ENCODE measurements around the gene TTC1.

TTC1 gene

DNA sequence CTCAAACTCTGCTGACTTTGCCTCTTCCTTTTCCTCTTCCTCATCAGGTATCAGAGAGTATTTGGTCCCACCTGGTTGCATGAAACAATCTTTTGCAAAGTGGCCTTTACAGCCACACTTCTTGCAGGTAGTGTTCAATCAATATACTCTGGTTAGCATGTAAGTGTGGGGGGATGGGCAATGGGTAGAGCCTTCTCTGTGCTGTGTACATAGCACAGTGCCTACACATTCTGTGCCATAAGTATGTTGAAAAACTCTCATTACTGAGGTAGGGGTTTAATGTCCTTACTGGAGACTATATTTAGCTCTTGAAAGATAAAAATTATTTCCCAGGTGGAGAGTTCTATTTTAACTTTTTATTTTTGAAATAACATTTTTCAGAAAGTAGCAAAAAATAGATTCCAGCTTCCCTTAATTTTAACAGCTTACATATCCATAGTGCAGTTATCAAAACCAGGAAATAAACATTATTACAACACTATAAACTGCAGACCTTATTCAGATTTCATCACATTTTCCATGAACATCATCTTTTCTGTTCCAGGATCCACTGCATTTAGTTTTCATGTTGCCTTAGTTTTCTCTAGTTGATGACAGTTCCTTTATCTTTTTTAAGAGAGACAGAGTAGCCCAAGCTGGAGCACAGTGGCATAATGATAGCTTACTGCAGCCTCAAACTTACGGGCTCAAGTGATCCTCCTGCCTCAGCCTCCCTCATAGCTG lies 15.1 kb downstream of the TTC1 start:
- no peak for TF ChIP-seq FOXP2 (optimal IDR thresholded peaks at IDR 0.05; ENCODE audit: borderline replicate concordance, extremely low read depth, extremely low read length, insufficient read depth)
- TF ChIP-seq, protein P1, sequence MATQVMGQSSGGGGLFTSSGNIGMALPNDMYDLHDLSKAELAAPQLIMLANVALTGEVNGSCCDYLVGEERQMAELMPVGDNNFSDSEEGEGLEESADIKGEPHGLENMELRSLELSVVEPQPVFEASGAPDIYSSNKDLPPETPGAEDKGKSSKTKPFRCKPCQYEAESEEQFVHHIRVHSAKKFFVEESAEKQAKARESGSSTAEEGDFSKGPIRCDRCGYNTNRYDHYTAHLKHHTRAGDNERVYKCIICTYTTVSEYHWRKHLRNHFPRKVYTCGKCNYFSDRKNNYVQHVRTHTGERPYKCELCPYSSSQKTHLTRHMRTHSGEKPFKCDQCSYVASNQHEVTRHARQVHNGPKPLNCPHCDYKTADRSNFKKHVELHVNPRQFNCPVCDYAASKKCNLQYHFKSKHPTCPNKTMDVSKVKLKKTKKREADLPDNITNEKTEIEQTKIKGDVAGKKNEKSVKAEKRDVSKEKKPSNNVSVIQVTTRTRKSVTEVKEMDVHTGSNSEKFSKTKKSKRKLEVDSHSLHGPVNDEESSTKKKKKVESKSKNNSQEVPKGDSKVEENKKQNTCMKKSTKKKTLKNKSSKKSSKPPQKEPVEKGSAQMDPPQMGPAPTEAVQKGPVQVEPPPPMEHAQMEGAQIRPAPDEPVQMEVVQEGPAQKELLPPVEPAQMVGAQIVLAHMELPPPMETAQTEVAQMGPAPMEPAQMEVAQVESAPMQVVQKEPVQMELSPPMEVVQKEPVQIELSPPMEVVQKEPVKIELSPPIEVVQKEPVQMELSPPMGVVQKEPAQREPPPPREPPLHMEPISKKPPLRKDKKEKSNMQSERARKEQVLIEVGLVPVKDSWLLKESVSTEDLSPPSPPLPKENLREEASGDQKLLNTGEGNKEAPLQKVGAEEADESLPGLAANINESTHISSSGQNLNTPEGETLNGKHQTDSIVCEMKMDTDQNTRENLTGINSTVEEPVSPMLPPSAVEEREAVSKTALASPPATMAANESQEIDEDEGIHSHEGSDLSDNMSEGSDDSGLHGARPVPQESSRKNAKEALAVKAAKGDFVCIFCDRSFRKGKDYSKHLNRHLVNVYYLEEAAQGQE (IDR thresholded peaks at IDR 0.05; ENCODE audit: insufficient read depth in 1 of 2, low read depth in 2 of 2, low read length in 2 of 2): no peak
- TF ChIP-seq POLR2AphosphoS5 (IDR thresholded peaks at IDR 0.05; ENCODE audit: low read depth, low read length): no peak
- TF ChIP-seq TAF1 (IDR thresholded peaks at IDR 0.05; ENCODE audit: borderline replicate concordance, insufficient read depth, low read length): no peak
- no peak for TF ChIP-seq SIN3A (IDR thresholded peaks at IDR 0.05; ENCODE audit: borderline replicate concordance, insufficient read depth, low read length)

DNA sequence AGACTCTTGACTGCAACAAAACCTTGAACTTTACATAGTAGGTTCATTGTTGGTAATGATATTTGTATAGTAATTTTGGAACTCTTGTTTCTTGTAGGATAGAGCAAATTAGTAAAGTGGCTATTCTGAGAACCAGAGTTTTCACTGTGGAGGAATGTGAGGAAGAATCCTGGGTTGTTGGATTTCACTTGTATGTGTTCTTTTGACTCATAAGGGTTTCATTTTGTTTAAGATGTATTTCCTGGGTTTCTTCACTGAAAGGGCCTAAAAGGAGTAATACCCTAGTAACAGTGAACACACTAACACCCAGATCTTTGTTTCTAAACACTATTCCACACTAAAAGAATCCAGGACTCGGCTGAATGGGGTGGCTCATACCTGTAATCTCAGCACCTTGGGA lies 20.1 kb downstream of the TTC1 start:
- no peak for TF ChIP-seq SIN3A (IDR thresholded peaks at IDR 0.05; ENCODE audit: borderline replicate concordance, insufficient read depth, low read length)
- TF ChIP-seq POLR2AphosphoS5 (IDR thresholded peaks at IDR 0.05; ENCODE audit: low read depth, low read length): no peak
- TF ChIP-seq TAF1 (IDR thresholded peaks at IDR 0.05; ENCODE audit: borderline replicate concordance, insufficient read depth, low read length): no peak
- TF ChIP-seq FOXP2 (optimal IDR thresholded peaks at IDR 0.05; ENCODE audit: borderline replicate concordance, extremely low read depth, extremely low read length, insufficient read depth): no peak
- TF ChIP-seq, protein P1 (IDR thresholded peaks at IDR 0.05; ENCODE audit: insufficient read depth in 1 of 2, low read depth in 2 of 2, low read length in 2 of 2): no peak

DNA sequence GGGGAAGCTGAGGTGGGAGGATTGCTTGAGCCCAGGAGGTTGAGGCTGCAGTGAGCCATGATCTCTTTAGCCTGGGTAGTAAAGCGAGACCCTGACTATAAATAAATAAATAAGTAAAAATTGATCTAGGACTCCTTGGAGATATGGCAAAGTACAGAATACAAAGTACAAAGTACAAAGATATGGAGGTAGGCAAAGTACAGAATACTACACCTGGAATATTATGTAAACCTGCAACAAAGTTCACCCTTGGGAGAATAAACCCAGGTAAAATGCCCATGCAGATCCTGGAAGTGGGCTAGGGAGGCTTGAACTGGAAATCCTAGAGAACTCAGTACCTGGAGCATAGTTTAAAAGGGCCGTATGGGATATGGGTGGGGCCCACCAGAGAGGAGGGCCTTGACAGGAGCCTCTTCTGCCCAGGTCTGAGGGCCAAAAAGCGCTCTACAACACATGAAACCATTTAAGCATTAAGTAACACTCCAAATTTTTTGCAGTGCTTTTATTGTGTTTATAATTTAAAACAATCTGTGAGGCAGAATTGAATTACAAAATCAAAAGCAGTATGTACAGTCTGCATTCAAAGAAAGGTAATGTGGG lies 20.7 kb downstream of the TTC1 start:
- TF ChIP-seq POLR2AphosphoS5 (IDR thresholded peaks at IDR 0.05; ENCODE audit: low read depth, low read length): no peak
- TF ChIP-seq, protein P1 (IDR thresholded peaks at IDR 0.05; ENCODE audit: insufficient read depth in 1 of 2, low read depth in 2 of 2, low read length in 2 of 2): no peak
- no peak for TF ChIP-seq TAF1 (IDR thresholded peaks at IDR 0.05; ENCODE audit: borderline replicate concordance, insufficient read depth, low read length)
- no peak for TF ChIP-seq SIN3A (IDR thresholded peaks at IDR 0.05; ENCODE audit: borderline replicate concordance, insufficient read depth, low read length)
- no peak for TF ChIP-seq FOXP2 (optimal IDR thresholded peaks at IDR 0.05; ENCODE audit: borderline replicate concordance, extremely low read depth, extremely low read length, insufficient read depth)

DNA sequence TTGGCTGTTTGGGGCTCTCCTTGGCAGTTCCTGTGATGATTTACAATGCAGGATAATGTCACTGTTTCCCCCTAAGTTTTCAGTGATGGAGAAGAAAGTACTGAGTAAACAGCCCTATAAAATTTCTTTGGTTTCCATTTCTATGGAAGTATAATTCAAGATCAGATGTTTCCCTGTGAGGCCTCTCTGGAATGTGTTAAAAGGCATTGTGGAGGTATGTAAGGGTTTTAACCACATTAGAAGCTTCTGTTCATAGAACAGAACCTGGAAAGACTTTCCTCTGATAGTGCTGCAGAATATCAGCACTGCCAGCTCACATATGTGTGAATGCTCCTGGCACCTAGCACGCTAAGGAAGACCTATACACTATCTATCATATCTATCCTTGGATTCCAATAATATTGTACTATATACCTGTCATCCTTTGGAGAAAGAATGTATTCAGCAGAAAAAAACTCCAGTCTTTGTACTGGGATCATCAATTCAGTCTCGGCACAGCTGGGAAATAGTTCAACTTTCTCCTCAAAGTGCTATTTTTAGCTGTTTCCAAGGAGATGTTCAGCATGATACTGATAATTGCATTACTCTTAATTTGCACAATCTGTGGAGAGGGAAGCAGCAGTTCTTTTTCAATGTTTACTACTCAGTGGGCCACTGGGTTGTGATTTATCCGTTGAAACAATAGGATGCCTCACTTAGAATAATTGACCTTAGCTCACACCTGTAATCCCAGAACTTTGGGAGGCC lies 21.9 kb downstream of the TTC1 start:
- TF ChIP-seq POLR2AphosphoS5 (IDR thresholded peaks at IDR 0.05; ENCODE audit: low read depth, low read length): no peak
- TF ChIP-seq, protein P1 (IDR thresholded peaks at IDR 0.05; ENCODE audit: insufficient read depth in 1 of 2, low read depth in 2 of 2, low read length in 2 of 2): no peak
